Panc1 (cell line): ENCODE results near the gene MACROD2.

Experiments used
- CTCF ChIP-seq: fragments of 450-650 bp; IDR thresholded peaks from 2 replicates; pipeline ENCODE4 v1.5.1; 2017; ENCODE audit warnings: mild to moderate bottlenecking
- POLR2AphosphoS5 ChIP-seq: IDR thresholded peaks from 2 replicates; pipeline ENCODE4 v1.6.1; 2012; ENCODE audit warnings: mild to moderate bottlenecking, low read depth, low read length, moderate library complexity
- TCF7L2 ChIP-seq: IDR thresholded peaks from 2 replicates; pipeline ENCODE4 v1.6.1; 2011; ENCODE audit warnings: mild to moderate bottlenecking, low read depth, low read length, inconsistent platforms

- no peak for TF ChIP-seq CTCF
- no peak for TF ChIP-seq POLR2AphosphoS5
- no peak for TF ChIP-seq TCF7L2
Measured at GRCh38 chr20:15811951-15812350, 1816.6 kb downstream of the MACROD2 start.
